ENCODE results near the gene HPS1. TPM values are rescaled to one million over a fixed set of nuclear protein-coding genes. Genes with fewer than 3 reads are reported as not detected.

The HPS1 gene
- total and polyA plus RNA-seq, 2 of the 4 experiments (the other 2 are of a cell fraction) = 14.0 to 55.2 TPM

GRCh38 chr10:98370831-98371820, 75.6 kb downstream of the HPS1 start (continued):
- TF ChIP-seq MAFK (IDR thresholded peaks at IDR 0.05; ENCODE audit: low read depth, low read length) = no peak

GRCh38 chr10:98369801-98370200, 76.9 kb downstream of the HPS1 start:
- no peak overlapping the region for H3K18ac ChIP-seq (ENCODE audit: low read depth, low read length)
- H3K4me1 ChIP-seq (ENCODE audit: control insufficient read depth, insufficient read depth, low read length) = peaks cover 15% of the 10 kb centered on the region
- H2AK9ac ChIP-seq (replicated peaks; ENCODE audit: low read depth, low read length, poor library complexity) = no peak overlapping the region
- no peak overlapping the region for H3K23ac ChIP-seq (ENCODE audit: low read depth, low read length)
- no peak overlapping the region for H4K8ac ChIP-seq (ENCODE audit: low read depth in 2 of 2, low read length in 2 of 2)
- H3K9ac ChIP-seq (ENCODE audit: low read depth, low read length) = no peak overlapping the region
- no peaks in the 10 kb centered on the region for H3K79me1 ChIP-seq (ENCODE audit: low read depth in 1 of 2, low read length in 2 of 2)
- no peak overlapping the region for H2BK15ac ChIP-seq (ENCODE audit: low read depth, low read length)
- no peak for ATAC-seq (ENCODE audit: low read depth)
- in situ Hi-C loops (cut with MboI; ENCODE audit: low sequenced_read_pairs) (no loop called here), intact Hi-C loops (cut with micrococcal nuclease) (no loop called here), dilution Hi-C loops (cut with HindIII; ENCODE audit: low sequenced_read_pairs, unreplicated experiment) (no loop called here)
- no peak overlapping the region for H2AFZ ChIP-seq (replicated peaks; ENCODE audit: low read length, poor library complexity)
- no peaks in the 10 kb centered on the region for H4K20me1 ChIP-seq (ENCODE audit: insufficient read depth, low read length)
- H3K4me2 ChIP-seq (ENCODE audit: low read depth, low read length) = no peak overlapping the region
- H3K9me3 ChIP-seq (ENCODE audit: control insufficient read depth, insufficient read depth, low read length) = no peaks in the 10 kb centered on the region
- no peak overlapping the region for H3K56ac ChIP-seq (ENCODE audit: extremely low read depth, insufficient read depth, low read length)
- no peaks in the 10 kb centered on the region for H3K27me3 ChIP-seq (ENCODE audit: control insufficient read depth, insufficient read depth, low read length)
- H2BK120ac ChIP-seq (ENCODE audit: low read depth, low read length) = no peak overlapping the region
- H2AK5ac ChIP-seq (ENCODE audit: low read depth, low read length) = no peak overlapping the region
- ChIA-PET POLR2A (ENCODE audit: unreplicated experiment) (no interaction called here), CTCF (no interaction called here)
- no peak overlapping the region for H4K5ac ChIP-seq (ENCODE audit: low read depth, low read length)
- no peak overlapping the region for H3K4me3 ChIP-seq (ENCODE audit: insufficient read depth, low read depth, low read length)
- H3K36me3 ChIP-seq (ENCODE audit: control insufficient read depth, insufficient read depth, low read length) = no peaks in the 10 kb centered on the region
- H2BK20ac ChIP-seq (ENCODE audit: low read depth, low read length) = no peak overlapping the region
- WGBS, 2 experiments (ENCODE audit: extremely low coverage in 2 of 2, insufficient read length in 1 of 2) = 80% methylated on average over 2 of the region's 7 CpGs; no CpG with 5 or more reads in 1 of the 2 experiments
- peaks cover 13% of the 10 kb centered on the region for H3K9me1 ChIP-seq (ENCODE audit: insufficient read depth, low read length)
- no peak overlapping the region for H3K4ac ChIP-seq (ENCODE audit: low read depth, low read length)
- no peak overlapping the region for H3K14ac ChIP-seq (replicated peaks; ENCODE audit: low read depth, low read length)
- H2BK5ac ChIP-seq (ENCODE audit: low read depth, low read length, poor library complexity, severe bottlenecking) = no peak overlapping the region
- H4K91ac ChIP-seq (ENCODE audit: insufficient read depth, low read depth, low read length) = no peak overlapping the region
- H3K27ac ChIP-seq (ENCODE audit: insufficient read depth, low read length) = no peak overlapping the region
- DNase-seq = no peak
- BruUV-seq (replicated peaks) = no TSS peak
- TF ChIP-seq RAD21 (IDR thresholded peaks at IDR 0.05; ENCODE audit: low read length) (no peak), BHLHE40 (IDR thresholded peaks at IDR 0.05; ENCODE audit: low read depth, low read length) (no peak), CTCF (conservative IDR thresholded peaks at IDR 0.05; ENCODE audit: low read depth, low read length) (no peak), FOS (IDR thresholded peaks at IDR 0.05; ENCODE audit: low read depth, low read length) (no peak), ELK1 (IDR thresholded peaks at IDR 0.05; ENCODE audit: borderline replicate concordance, low read depth, low read length) (no peak), POLR2A (IDR thresholded peaks at IDR 0.05; ENCODE audit: low read depth, low read length) (no peak), SMC3 (IDR thresholded peaks at IDR 0.05; ENCODE audit: low read depth, low read length) (no peak), MAZ (IDR thresholded peaks at IDR 0.05; ENCODE audit: borderline replicate concordance, low read depth, low read length) (no peak), RCOR1 (IDR thresholded peaks at IDR 0.05; ENCODE audit: insufficient replicate concordance, low read length) (no peak), CHD1 (IDR thresholded peaks at IDR 0.05; ENCODE audit: low read depth, low read length) (no peak), MAFK (IDR thresholded peaks at IDR 0.05; ENCODE audit: low read depth, low read length) (no peak), USF2 (IDR thresholded peaks at IDR 0.05; ENCODE audit: low read depth, low read length) (no peak)

Measured in IMR-90 (cell line).